Measurements from ENCODE around the gene RHBDL3.

GRCh38 chr17:32271844-32272243 is 6.2 kb downstream of the RHBDL3 start:
- no peak for TF ChIP-seq CTCF (conservative IDR thresholded peaks at IDR 0.05; ENCODE audit: low read depth, low read length)
- TF ChIP-seq EZH2phosphoT487 (IDR thresholded peaks at IDR 0.05; ENCODE audit: borderline replicate concordance, low read length), result no peak
